ENCODE results near the gene MEIKIN. TPM values are rescaled to one million over a fixed set of nuclear protein-coding genes. Genes with fewer than 3 reads are reported as not detected.

The MEIKIN gene
- total RNA-seq, 1 experiment from 2014 or later: not detected

GRCh38 chr5:131825404-131826013, 120.0 kb downstream of the MEIKIN start:
- CTCF ChIA-PET: no interaction called here
- H3K9me2 ChIP-seq (ENCODE audit: insufficient read depth): peaks cover 6% of the 10 kb centered on the region; the same call in 1 of the 2 replicates
- no peaks in the 10 kb centered on the region for H3K79me2 ChIP-seq (ENCODE audit: low read depth)
- no peaks in the 10 kb centered on the region for H3K4me1 ChIP-seq (replicated peaks; ENCODE audit: insufficient read depth)
- no peaks in the 10 kb centered on the region for H3F3A ChIP-seq (ENCODE audit: insufficient read depth, low read depth)
- no peaks in the 10 kb centered on the region for H3K9me3 ChIP-seq (ENCODE audit: insufficient read depth, low read depth)
- H2AFZ ChIP-seq: no peak overlapping the region
- intact Hi-C loops (cut with micrococcal nuclease; ENCODE audit: unreplicated experiment): no loop called here
- no peak overlapping the region for H3K4me3 ChIP-seq
- H3K27me3 ChIP-seq (ENCODE audit: insufficient read depth, low read depth): no peaks in the 10 kb centered on the region
- H4K20me1 ChIP-seq (ENCODE audit: insufficient read depth): no peaks in the 10 kb centered on the region
- H3K4me2 ChIP-seq: no peak overlapping the region
- no peak overlapping the region for H3K27ac ChIP-seq
- POLR2A ChIA-PET (ENCODE audit: unreplicated experiment): no interaction called here
- no TSS peak for BruUV-seq (replicated peaks)
- no peak for DNase-seq
- no peak for TF ChIP-seq EZH2 (IDR thresholded peaks at IDR 0.05; ENCODE audit: low read depth)
- TF ChIP-seq CTCF (conservative IDR thresholded peaks at IDR 0.05): no peak
- no peaks in the 10 kb centered on the region for H3K36me3 ChIP-seq (ENCODE audit: low read depth)

GRCh38 chr5:131824631-131825030, 120.8 kb downstream of the MEIKIN start:
- Histone ChIP-seq H3K9me2 (ENCODE audit: insufficient read depth) (peaks cover 6% of the 10 kb centered on the region; the same call in 1 of the 2 replicates), H3F3A (ENCODE audit: insufficient read depth, low read depth) (no peaks in the 10 kb centered on the region), H2AFZ (no peak overlapping the region), H3K79me2 (ENCODE audit: low read depth) (no peaks in the 10 kb centered on the region), H3K27ac (no peak overlapping the region), H3K4me3 (no peak overlapping the region), H4K20me1 (ENCODE audit: insufficient read depth) (no peaks in the 10 kb centered on the region), H3K4me1 (replicated peaks; ENCODE audit: insufficient read depth) (no peaks in the 10 kb centered on the region), H3K36me3 (ENCODE audit: low read depth) (no peaks in the 10 kb centered on the region), H3K9me3 (ENCODE audit: insufficient read depth, low read depth) (no peaks in the 10 kb centered on the region), H3K27me3 (ENCODE audit: insufficient read depth, low read depth) (no peaks in the 10 kb centered on the region), H3K4me2 (no peak overlapping the region)
- BruUV-seq (replicated peaks): no TSS peak
- POLR2A ChIA-PET (ENCODE audit: unreplicated experiment): no interaction called here
- CTCF ChIA-PET: no interaction called here
- DNase-seq: no peak
- no peak for TF ChIP-seq CTCF (conservative IDR thresholded peaks at IDR 0.05)
- TF ChIP-seq EZH2 (IDR thresholded peaks at IDR 0.05; ENCODE audit: low read depth): no peak
- intact Hi-C loops (cut with micrococcal nuclease; ENCODE audit: unreplicated experiment): no loop called here

GRCh38 chr5:131821221-131821620, 124.2 kb downstream of the MEIKIN start:
- Histone ChIP-seq H3K4me3 (no peak overlapping the region), H3K4me2 (no peak overlapping the region), H3K27ac (no peak overlapping the region), H3K36me3 (ENCODE audit: low read depth) (no peaks in the 10 kb centered on the region), H3F3A (ENCODE audit: insufficient read depth, low read depth) (no peaks in the 10 kb centered on the region), H3K4me1 (replicated peaks; ENCODE audit: insufficient read depth) (no peaks in the 10 kb centered on the region), H3K27me3 (ENCODE audit: insufficient read depth, low read depth) (no peaks in the 10 kb centered on the region), H2AFZ (no peak overlapping the region), H4K20me1 (ENCODE audit: insufficient read depth) (no peaks in the 10 kb centered on the region), H3K9me2 (ENCODE audit: insufficient read depth) (peaks cover 6% of the 10 kb centered on the region; the same call in 1 of the 2 replicates), H3K79me2 (ENCODE audit: low read depth) (no peaks in the 10 kb centered on the region), H3K9me3 (ENCODE audit: insufficient read depth, low read depth) (no peaks in the 10 kb centered on the region)
- POLR2A ChIA-PET (ENCODE audit: unreplicated experiment): interaction anchor here (0.7 kb wide), 1 partner anchor 266 kb away, joined by 9 read pairs; no protein-coding TSS in a partner anchor
- CTCF ChIA-PET: no interaction called here
- BruUV-seq (replicated peaks): no TSS peak
- DNase-seq: no peak
- intact Hi-C loops (cut with micrococcal nuclease; ENCODE audit: unreplicated experiment): no loop called here
- no peak for TF ChIP-seq CTCF (conservative IDR thresholded peaks at IDR 0.05)
- TF ChIP-seq EZH2 (IDR thresholded peaks at IDR 0.05; ENCODE audit: low read depth): no peak

Data from PC-9 (cell line).